PFSK-1 (cell line): ENCODE results near the gene CTCF.

Source experiments
- FOXP2 ChIP-seq: optimal IDR thresholded peaks from 2 replicates; pipeline ENCODE3; 2011; ENCODE audit warnings: borderline replicate concordance, control low read depth, inconsistent platforms; ENCODE audit not compliant: insufficient read depth; ENCODE audit errors: extremely low read length, extremely low read depth
- POLR2AphosphoS5 ChIP-seq: IDR thresholded peaks from 2 replicates; pipeline ENCODE4 v1.6.1; 2012; ENCODE audit warnings: low read depth, mild to moderate bottlenecking, control low read depth, low read length, moderate library complexity
- REST ChIP-seq, 2 experiments: IDR thresholded peaks; 2 replicates each; pipeline versions ENCODE4 v1.6.1 to v1.8.0; 2011 to 2012; ENCODE audit warnings: low read depth in 2 of 2, low read length in 2 of 2, control low read depth in 1 of 2, inconsistent platforms in 1 of 2, mild to moderate bottlenecking in 1 of 2, moderate library complexity in 1 of 2; ENCODE audit not compliant: insufficient read depth in 1 of 2
- TAF1 ChIP-seq: IDR thresholded peaks from 2 replicates; pipeline ENCODE4 v1.6.1; 2012; ENCODE audit warnings: low read length, control low read depth, borderline replicate concordance; ENCODE audit not compliant: insufficient read depth

DNA sequence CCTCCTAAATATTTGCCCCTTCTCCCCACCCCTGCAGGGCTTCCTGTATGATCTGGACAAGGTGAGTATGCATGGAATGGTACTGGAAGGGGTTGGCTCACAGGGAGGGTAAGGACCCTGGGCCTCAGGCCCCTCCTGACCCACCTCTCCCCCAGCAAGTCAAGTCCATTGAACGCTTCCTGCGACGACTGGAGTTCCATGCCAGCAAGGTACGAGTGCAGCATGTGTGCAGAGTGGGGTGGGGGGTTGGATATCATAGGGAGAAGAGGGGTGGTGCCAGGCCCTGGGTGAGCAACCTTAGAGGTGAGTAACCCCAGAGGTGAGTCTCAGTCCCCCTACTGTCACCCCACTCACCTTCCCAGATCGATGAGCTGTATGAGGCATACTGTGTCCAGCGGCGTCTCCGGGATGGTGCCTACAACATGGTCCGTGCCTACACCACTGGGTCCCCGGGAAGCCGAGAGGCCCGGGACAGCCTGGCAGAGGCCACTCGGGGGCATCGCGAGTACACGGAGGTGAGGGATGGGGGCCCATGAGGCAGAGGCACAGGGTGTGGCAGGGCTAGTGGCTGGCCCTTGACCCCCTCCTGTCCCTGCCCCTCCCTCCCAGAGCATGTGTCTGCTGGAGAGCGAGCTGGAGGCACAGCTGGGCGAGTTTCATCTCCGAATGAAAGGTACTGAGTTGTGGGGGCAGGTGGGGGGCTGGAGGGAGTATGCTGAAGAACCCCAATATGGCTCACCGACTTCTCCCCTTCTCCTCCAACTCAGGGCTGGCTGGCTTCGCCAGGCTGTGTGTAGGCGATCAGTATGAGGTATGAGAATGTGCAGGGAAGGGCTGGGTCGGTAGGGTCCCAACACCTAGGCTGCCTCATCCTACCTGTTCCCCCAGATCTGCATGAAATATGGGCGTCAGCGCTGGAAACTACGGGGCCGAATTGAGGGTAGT, 22.4 kb upstream of the CTCF start:
- TF ChIP-seq FOXP2 (no peak), POLR2AphosphoS5 (no peak), REST (IDR thresholded peaks at IDR 0.05; ENCODE audit: insufficient read depth in 1 of 2, low read depth in 2 of 2, low read length in 2 of 2) (no peak), TAF1 (no peak)
